HFFc6 (cell line): ENCODE measurements around the gene TMEM185A. TPM values are rescaled to one million over a fixed set of nuclear protein-coding genes. Genes with fewer than 3 reads are reported as not detected.
"Not testable (repeated sequence)": the region's sequence is repeated elsewhere in the genome, so short reads cannot be mapped to it uniquely, and the experiment has no call there.

ENCODE experiments used
- DNase-seq: peaks from one replicate; pipeline ENCODE4 v3.0.0-alpha.2; 2018
- H3K27ac Mint-ChIP-seq: 2 replicates; pipeline ENCODE4 v1.8.0; 2020; ENCODE audit warnings: mild to moderate bottlenecking, mixed read lengths
- H3K27me3 Mint-ChIP-seq: 2 replicates; pipeline ENCODE4 v1.8.0; 2021; ENCODE audit warnings: mild to moderate bottlenecking, moderate library complexity, mixed read lengths; ENCODE audit not compliant: insufficient read depth
- H3K36me3 Mint-ChIP-seq: 2 replicates; pipeline ENCODE4 v1.8.0; 2021; ENCODE audit warnings: low read depth, mixed read lengths
- H3K4me1 Mint-ChIP-seq: 2 replicates; pipeline ENCODE4 v1.8.0; 2020; ENCODE audit warnings: low read depth, mixed read lengths
- H3K4me3 Mint-ChIP-seq: 2 replicates; pipeline ENCODE4 v1.8.0; 2020; ENCODE audit warnings: mild to moderate bottlenecking, moderate library complexity, mixed read lengths
- H3K9me3 Mint-ChIP-seq: 2 replicates; pipeline ENCODE4 v1.8.0; 2020; ENCODE audit warnings: mild to moderate bottlenecking, mixed read lengths
- CTCF ChIP-seq: fragments of 200-600 bp; sonication (generic); IDR thresholded peaks from 2 replicates; pipeline ENCODE4 v1.5.0; 2021; ENCODE audit warnings: antibody characterized with exemption, mild to moderate bottlenecking
- total RNA-seq, 6 experiments: library from RNA; stranded (reverse); fragmentation: NEBNext Ultra II Directional; extraction: Animal tissue kit (Norgen Biotek cat#: 25700); gene quantifications; 2 replicates in 1 of 6; 3 replicates in 5 of 6; pipeline ENCODE4 v1.2.3, GENCODE V29; 2021

TMEM185A gene
- total RNA-seq, 6 experiments from 2014 or later, result 14.7 to 19.8 (median 16.4) TPM

- H3K4me1 Mint-ChIP-seq, result no peaks in the 10 kb centered on the region
- H3K9me3 Mint-ChIP-seq, result no peaks in the 10 kb centered on the region
- no peak overlapping the region for H3K27ac Mint-ChIP-seq
- H3K27me3 Mint-ChIP-seq, result peaks cover 3% of the 10 kb centered on the region
- no peak for TF ChIP-seq CTCF
- no peak overlapping the region for H3K4me3 Mint-ChIP-seq
- no peaks in the 10 kb centered on the region for H3K36me3 Mint-ChIP-seq
- no peak for DNase-seq
Observed at GRCh38 chrX:149618871-149619270, 12.7 kb downstream of the TMEM185A start.

GRCh38 chrX:149611623-149612175 lies 19.9 kb downstream of the TMEM185A start:
- H3K27ac Mint-ChIP-seq, result no peak overlapping the region
- H3K4me3 Mint-ChIP-seq, result no peak overlapping the region
- no peaks in the 10 kb centered on the region for H3K36me3 Mint-ChIP-seq
- no peak for TF ChIP-seq CTCF
- H3K4me1 Mint-ChIP-seq, result peaks cover 4% of the 10 kb centered on the region; the same call in 1 of the 2 replicates
- H3K9me3 Mint-ChIP-seq, result no peaks in the 10 kb centered on the region
- no peaks in the 10 kb centered on the region for H3K27me3 Mint-ChIP-seq
- DNase-seq, result no peak

- no peak for TF ChIP-seq CTCF
- Mint-ChIP-seq H3K36me3 (peaks cover 4% of the 10 kb centered on the region), H3K27me3 (no peaks in the 10 kb centered on the region), H3K4me3 (no peak overlapping the region), H3K27ac (no peak overlapping the region), H3K9me3 (no peaks in the 10 kb centered on the region), H3K4me1 (peaks cover 11% of the 10 kb centered on the region)
- DNase-seq, result no peak
Observed at GRCh38 chrX:149610511-149610910, 21.1 kb downstream of the TMEM185A start.

- Mint-ChIP-seq H3K27ac (no peak overlapping the region), H3K4me3 (no peak overlapping the region), H3K4me1 (peaks cover 11% of the 10 kb centered on the region), H3K27me3 (no peaks in the 10 kb centered on the region), H3K9me3 (no peaks in the 10 kb centered on the region), H3K36me3 (peaks cover 4% of the 10 kb centered on the region)
- TF ChIP-seq CTCF, result no peak
- no peak for DNase-seq
Observed at GRCh38 chrX:149607699-149608098, 23.9 kb downstream of the TMEM185A start.

GRCh38 chrX:149605248-149605885 lies 26.2 kb downstream of the TMEM185A start:
- peak overlapping the region; percentile 27; the same call in 1 of the 2 replicates for H3K27ac Mint-ChIP-seq
- not testable (repeated sequence) for H3K4me3 Mint-ChIP-seq, H3K9me3 Mint-ChIP-seq, H3K27me3 Mint-ChIP-seq, DNase-seq, H3K36me3 Mint-ChIP-seq
- H3K4me1 Mint-ChIP-seq, result peaks cover 11% of the 10 kb centered on the region

- not testable (repeated sequence) for H3K4me3 Mint-ChIP-seq, DNase-seq, H3K27ac Mint-ChIP-seq, H3K4me1 Mint-ChIP-seq, H3K9me3 Mint-ChIP-seq, H3K36me3 Mint-ChIP-seq, H3K27me3 Mint-ChIP-seq
- TF ChIP-seq CTCF, result peak; percentile 12; the same call in 1 of the 2 replicates
Observed at GRCh38 chrX:149598603-149599002, 33.0 kb downstream of the TMEM185A start.

GRCh38 chrX:149595943-149596342 lies 35.6 kb downstream of the TMEM185A start:
- H3K4me1 Mint-ChIP-seq, H3K36me3 Mint-ChIP-seq, H3K4me3 Mint-ChIP-seq, DNase-seq, H3K27me3 Mint-ChIP-seq, H3K9me3 Mint-ChIP-seq, H3K27ac Mint-ChIP-seq: not testable (repeated sequence)

- H3K4me3 Mint-ChIP-seq, H3K27ac Mint-ChIP-seq, H3K36me3 Mint-ChIP-seq, H3K9me3 Mint-ChIP-seq, DNase-seq, H3K4me1 Mint-ChIP-seq, H3K27me3 Mint-ChIP-seq: not testable (repeated sequence)
Observed at GRCh38 chrX:149595214-149595613, 36.4 kb downstream of the TMEM185A start, which contains the start of gene HSFX2. Gene HSFX2, minus strand, starts transcription at chrX:149595314. Its CDS starts 614 bp downstream, at chrX:149594700.

GRCh38 chrX:149590993-149591392 lies 40.6 kb downstream of the TMEM185A start:
- H3K4me1 Mint-ChIP-seq, H3K27ac Mint-ChIP-seq, H3K9me3 Mint-ChIP-seq, H3K36me3 Mint-ChIP-seq, DNase-seq, H3K27me3 Mint-ChIP-seq, H3K4me3 Mint-ChIP-seq: not testable (repeated sequence)
